ENCODE measurements around the gene GRID1. TPM values are rescaled to one million over a fixed set of nuclear protein-coding genes. Genes with fewer than 3 reads are reported as not detected.

The GRID1 gene
- total and polyA plus RNA-seq, 10 of the 15 experiments (the other 5 are each of a cell fraction or from before 2014, with no cell fraction given) = 0.04 to 0.62 (median 0.08) TPM; not detected in 5

DNA sequence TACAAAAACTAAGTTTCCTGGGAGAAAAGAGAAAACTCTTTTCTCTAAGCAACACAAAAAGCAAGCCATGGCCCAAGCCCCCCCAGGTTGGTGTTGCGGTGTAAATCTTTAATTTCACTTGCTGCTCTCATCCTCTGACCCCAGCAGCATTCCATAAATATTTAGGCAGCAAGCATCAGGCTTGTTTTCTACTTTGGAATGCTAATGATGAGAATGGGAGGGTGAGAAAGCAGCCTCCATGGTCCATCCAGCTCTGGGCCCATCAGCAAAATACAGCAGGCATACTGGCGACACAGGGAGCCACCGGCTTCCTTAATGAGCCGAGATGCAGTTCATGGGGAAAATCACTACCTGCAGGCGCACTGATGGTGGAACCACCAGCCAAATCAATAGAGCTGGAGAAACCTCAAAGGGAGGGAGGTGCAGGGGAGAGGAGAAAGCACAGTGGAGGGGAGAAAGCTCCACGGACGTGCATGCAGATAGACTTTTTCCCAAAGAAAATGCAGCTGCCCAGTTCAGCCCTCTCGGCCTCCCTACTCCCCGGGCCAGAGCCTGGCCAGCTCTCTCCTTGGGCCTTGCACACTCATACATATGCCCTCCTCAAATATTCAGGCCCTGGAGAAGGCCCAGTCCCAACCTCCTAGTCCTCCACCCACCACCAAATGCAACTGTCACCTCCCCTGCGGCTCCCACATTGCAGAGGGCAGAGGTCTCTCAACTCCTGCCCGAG, 131.9 kb downstream of the GRID1 start:
- H3K27ac ChIP-seq (ENCODE audit: control insufficient read depth, insufficient read depth) = no peak overlapping the region
- no peak overlapping the region for H3K4me2 ChIP-seq (ENCODE audit: control insufficient read depth, insufficient read depth)
- POLR2A ChIA-PET = no interaction called here
- no peaks in the 10 kb centered on the region for H3K4me1 ChIP-seq (ENCODE audit: control insufficient read depth, insufficient read depth, low read length)
- H3K36me3 ChIP-seq (ENCODE audit: control insufficient read depth in 2 of 2, insufficient read depth in 2 of 2, low read length in 1 of 2) = no peaks in the 10 kb centered on the region
- H2AFZ ChIP-seq (ENCODE audit: control insufficient read depth, low read depth, low read length) = no peak overlapping the region
- H4K20me1 ChIP-seq (ENCODE audit: control insufficient read depth, insufficient read depth) = no peaks in the 10 kb centered on the region
- DNase-seq (ENCODE audit: low read depth, low spot score) (no peak), FAIRE-seq (no peak), ATAC-seq (no peak)
- SMC1A ChIA-PET (ENCODE audit: uncharacterized antibody, unreplicated experiment) = no interaction called here
- intact Hi-C loops (cut with micrococcal nuclease; ENCODE audit: unreplicated experiment) = no loop called here
- H3K27me3 ChIP-seq (replicated peaks in 1 of 2; ENCODE audit: control insufficient read depth in 2 of 2, insufficient read depth in 2 of 2, low read length in 1 of 2) = no peaks in the 10 kb centered on the region; a peak in 2 of 4 replicates
- TF ChIP-seq CREB1 (IDR thresholded peaks at IDR 0.05; ENCODE audit: low read depth) = no peak
- TF ChIP-seq JUNB (IDR thresholded peaks at IDR 0.05) = no peak
- TF ChIP-seq FOXK2 (IDR thresholded peaks at IDR 0.05) = no peak
- no peak for TF ChIP-seq RCOR1 (conservative IDR thresholded peaks at IDR 0.05; ENCODE audit: low read depth, low read length)
- no peak overlapping the region for H3K9ac ChIP-seq (ENCODE audit: control insufficient read depth, insufficient read depth, low read length)
- 40% methylated on average over 10 of the region's 11 CpGs for WGBS (ENCODE audit: insufficient coverage, insufficient replicate concordance, low lambda C conversion rate, missing lambda C conversion rate)
- CTCF ChIA-PET = no interaction called here
- in situ Hi-C loops (cut with MboI) = no loop called here
- no peak overlapping the region for H3K4me3 ChIP-seq
- H3K79me2 ChIP-seq (ENCODE audit: control insufficient read depth, insufficient read depth, low read length) = no peaks in the 10 kb centered on the region
- H3K9me3 ChIP-seq (replicated peaks; ENCODE audit: control insufficient read depth, insufficient read depth, low read length) = no peaks in the 10 kb centered on the region; the same call in 2 of the 3 replicates
- BruUV-seq (replicated peaks) = no TSS peak
- RAD21 ChIA-PET (ENCODE audit: unreplicated experiment) = no interaction called here

DNA sequence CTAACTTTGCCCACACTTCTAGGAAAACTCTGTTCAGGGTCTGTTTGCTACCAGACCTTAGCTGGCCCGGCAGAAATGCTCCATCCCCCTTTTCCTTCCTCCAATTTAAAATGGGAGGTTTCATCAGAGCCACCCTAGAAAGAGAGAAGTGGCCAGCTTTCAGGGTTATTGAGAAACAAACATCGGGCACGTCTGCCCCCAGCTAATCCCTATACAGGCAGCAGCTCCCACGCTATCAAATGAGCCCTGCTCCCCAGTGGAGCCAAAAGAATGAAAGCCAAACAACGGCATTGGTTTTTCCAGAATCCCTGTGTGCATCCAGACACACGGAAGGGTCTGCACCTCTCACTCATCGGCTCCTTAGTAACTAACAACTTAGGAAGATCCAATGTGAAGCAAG, 132.5 kb downstream of the GRID1 start:
- no peak for FAIRE-seq
- ATAC-seq = no peak
- Histone ChIP-seq H3K36me3 (ENCODE audit: control insufficient read depth in 2 of 2, insufficient read depth in 2 of 2, low read length in 1 of 2) (no peaks in the 10 kb centered on the region), H2AFZ (ENCODE audit: control insufficient read depth, low read depth, low read length) (no peak overlapping the region), H3K27me3 (replicated peaks in 1 of 2; ENCODE audit: control insufficient read depth in 2 of 2, insufficient read depth in 2 of 2, low read length in 1 of 2) (no peaks in the 10 kb centered on the region; a peak in 2 of 4 replicates), H3K27ac (ENCODE audit: control insufficient read depth, insufficient read depth) (no peak overlapping the region), H3K4me1 (ENCODE audit: control insufficient read depth, insufficient read depth, low read length) (no peaks in the 10 kb centered on the region), H3K79me2 (ENCODE audit: control insufficient read depth, insufficient read depth, low read length) (no peaks in the 10 kb centered on the region), H3K4me2 (ENCODE audit: control insufficient read depth, insufficient read depth) (no peak overlapping the region), H3K4me3 (no peak overlapping the region), H3K9ac (ENCODE audit: control insufficient read depth, insufficient read depth, low read length) (no peak overlapping the region), H3K9me3 (replicated peaks; ENCODE audit: control insufficient read depth, insufficient read depth, low read length) (no peaks in the 10 kb centered on the region; the same call in 2 of the 3 replicates), H4K20me1 (ENCODE audit: control insufficient read depth, insufficient read depth) (no peaks in the 10 kb centered on the region)
- ChIA-PET RAD21 (ENCODE audit: unreplicated experiment) (no interaction called here), SMC1A (ENCODE audit: uncharacterized antibody, unreplicated experiment) (no interaction called here), CTCF (no interaction called here), POLR2A (no interaction called here)
- intact Hi-C loops (cut with micrococcal nuclease; ENCODE audit: unreplicated experiment) (no loop called here), in situ Hi-C loops (cut with MboI) (no loop called here)
- no peak for DNase-seq (ENCODE audit: low read depth, low spot score)
- WGBS (ENCODE audit: insufficient coverage, insufficient replicate concordance, low lambda C conversion rate, missing lambda C conversion rate) = 14% methylated on average over 7 of the region's 7 CpGs
- no TSS peak for BruUV-seq (replicated peaks)
- TF ChIP-seq ESRRA (IDR thresholded peaks at IDR 0.05; ENCODE audit: low read length) = no peak
- TF ChIP-seq RUNX3 (IDR thresholded peaks at IDR 0.05; ENCODE audit: low read length) = no peak
- no peak for TF ChIP-seq BHLHE40 (IDR thresholded peaks at IDR 0.05; ENCODE audit: borderline replicate concordance in 1 of 2, low read depth in 2 of 2, low read length in 1 of 2)
- TF ChIP-seq CBFB (IDR thresholded peaks at IDR 0.05; ENCODE audit: low read depth) = no peak
- TF ChIP-seq SMC3 (IDR thresholded peaks at IDR 0.05; ENCODE audit: borderline replicate concordance, low read length) = no peak
- TF ChIP-seq SREBF2 (IDR thresholded peaks at IDR 0.05; ENCODE audit: low read length) = no peak
- no peak for TF ChIP-seq ZZZ3 (IDR thresholded peaks at IDR 0.05; ENCODE audit: control insufficient read depth, insufficient read length, low read depth)
- TF ChIP-seq FOXM1 (IDR thresholded peaks at IDR 0.05; ENCODE audit: low read depth, low read length) = no peak
- TF ChIP-seq, protein P1, sequence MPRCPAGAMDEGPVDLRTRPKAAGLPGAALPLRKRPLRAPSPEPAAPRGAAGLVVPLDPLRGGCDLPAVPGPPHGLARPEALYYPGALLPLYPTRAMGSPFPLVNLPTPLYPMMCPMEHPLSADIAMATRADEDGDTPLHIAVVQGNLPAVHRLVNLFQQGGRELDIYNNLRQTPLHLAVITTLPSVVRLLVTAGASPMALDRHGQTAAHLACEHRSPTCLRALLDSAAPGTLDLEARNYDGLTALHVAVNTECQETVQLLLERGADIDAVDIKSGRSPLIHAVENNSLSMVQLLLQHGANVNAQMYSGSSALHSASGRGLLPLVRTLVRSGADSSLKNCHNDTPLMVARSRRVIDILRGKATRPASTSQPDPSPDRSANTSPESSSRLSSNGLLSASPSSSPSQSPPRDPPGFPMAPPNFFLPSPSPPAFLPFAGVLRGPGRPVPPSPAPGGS (IDR thresholded peaks at IDR 0.05; ENCODE audit: borderline replicate concordance, insufficient read depth, low read depth, low read length, poor library complexity, severe bottlenecking) = no peak
- TF ChIP-seq, protein P2, sequence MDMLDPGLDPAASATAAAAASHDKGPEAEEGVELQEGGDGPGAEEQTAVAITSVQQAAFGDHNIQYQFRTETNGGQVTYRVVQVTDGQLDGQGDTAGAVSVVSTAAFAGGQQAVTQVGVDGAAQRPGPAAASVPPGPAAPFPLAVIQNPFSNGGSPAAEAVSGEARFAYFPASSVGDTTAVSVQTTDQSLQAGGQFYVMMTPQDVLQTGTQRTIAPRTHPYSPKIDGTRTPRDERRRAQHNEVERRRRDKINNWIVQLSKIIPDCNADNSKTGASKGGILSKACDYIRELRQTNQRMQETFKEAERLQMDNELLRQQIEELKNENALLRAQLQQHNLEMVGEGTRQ (IDR thresholded peaks at IDR 0.05; ENCODE audit: borderline replicate concordance, low read depth, low read length) = no peak
- TF ChIP-seq ZSCAN29 (IDR thresholded peaks at IDR 0.05) = no peak
- no peak for TF ChIP-seq RELA (IDR thresholded peaks at IDR 0.05; ENCODE audit: borderline replicate concordance, partially characterized antibody)
- no peak for TF ChIP-seq ASH2L (IDR thresholded peaks at IDR 0.05; ENCODE audit: borderline replicate concordance, low read depth)
- no peak for TF ChIP-seq POU2F2 (IDR thresholded peaks at IDR 0.05; ENCODE audit: borderline replicate concordance, low read depth, low read length)
